ENCODE measurements around the gene KLHL21.
"Not testable (repeated sequence)": the region's sequence is repeated elsewhere in the genome, so short reads cannot be mapped to it uniquely, and the experiment has no call there.

KLHL21 gene

GRCh38 chr1:6600410-6601048 lies 2.1 kb downstream of the KLHL21 start:
- no peak overlapping the region for H2AFZ ChIP-seq (ENCODE audit: low read depth, low read length)
- H3K27me3 ChIP-seq (ENCODE audit: insufficient read depth, low read length), result no peaks in the 10 kb centered on the region
- peaks cover 36% of the 10 kb centered on the region for H3K4me1 ChIP-seq (ENCODE audit: insufficient read depth, low read length)
- H3K36me3 ChIP-seq (ENCODE audit: insufficient read depth, low read length), result peaks cover 25% of the 10 kb centered on the region
- H3K9me3 ChIP-seq (ENCODE audit: low read length), result no peaks in the 10 kb centered on the region
- peak overlapping the region; percentile 80 for H3K4me3 ChIP-seq (ENCODE audit: low read length)

GRCh38 chr1:6599991-6600390 lies 2.7 kb downstream of the KLHL21 start:
- H2AFZ ChIP-seq (ENCODE audit: low read depth, low read length); H3K9me3 ChIP-seq (ENCODE audit: low read length); H3K27me3 ChIP-seq (ENCODE audit: insufficient read depth, low read length): not testable (repeated sequence)
- peaks cover 34% of the 10 kb centered on the region for H3K4me1 ChIP-seq (ENCODE audit: insufficient read depth, low read length)
- peak overlapping the region; percentile 80 for H3K4me3 ChIP-seq (ENCODE audit: low read length)
- H3K36me3 ChIP-seq (ENCODE audit: insufficient read depth, low read length), result peaks cover 31% of the 10 kb centered on the region

- Histone ChIP-seq H3K27me3 (ENCODE audit: insufficient read depth, low read length) (no peaks in the 10 kb centered on the region), H2AFZ (ENCODE audit: low read depth, low read length) (no peak overlapping the region), H3K36me3 (ENCODE audit: insufficient read depth, low read length) (peaks cover 31% of the 10 kb centered on the region), H3K4me3 (ENCODE audit: low read length) (no peak overlapping the region), H3K4me1 (ENCODE audit: insufficient read depth, low read length) (peaks cover 32% of the 10 kb centered on the region), H3K9me3 (ENCODE audit: low read length) (no peaks in the 10 kb centered on the region)
These were observed 3.3 kb downstream of the KLHL21 start for GRCh38 chr1:6599141-6599975.

GRCh38 chr1:6597777-6598131 lies 4.9 kb downstream of the KLHL21 start:
- Histone ChIP-seq H3K36me3 (ENCODE audit: insufficient read depth, low read length) (peaks cover 45% of the 10 kb centered on the region), H3K4me3 (ENCODE audit: low read length) (no peak overlapping the region), H3K27me3 (ENCODE audit: insufficient read depth, low read length) (no peaks in the 10 kb centered on the region), H3K4me1 (ENCODE audit: insufficient read depth, low read length) (peaks cover 23% of the 10 kb centered on the region), H2AFZ (ENCODE audit: low read depth, low read length) (no peak overlapping the region), H3K9me3 (ENCODE audit: low read length) (no peaks in the 10 kb centered on the region)

- Histone ChIP-seq H3K9me3 (ENCODE audit: low read length) (no peaks in the 10 kb centered on the region), H3K27me3 (ENCODE audit: insufficient read depth, low read length) (no peaks in the 10 kb centered on the region), H3K4me3 (ENCODE audit: low read length) (no peak overlapping the region), H2AFZ (ENCODE audit: low read depth, low read length) (no peak overlapping the region), H3K36me3 (ENCODE audit: insufficient read depth, low read length) (peaks cover 50% of the 10 kb centered on the region), H3K4me1 (ENCODE audit: insufficient read depth, low read length) (peaks cover 23% of the 10 kb centered on the region)
These were observed 5.5 kb downstream of the KLHL21 start for GRCh38 chr1:6596886-6597776.

GRCh38 chr1:6596351-6596750 lies 6.3 kb downstream of the KLHL21 start:
- peaks cover 50% of the 10 kb centered on the region for H3K36me3 ChIP-seq (ENCODE audit: insufficient read depth, low read length)
- no peaks in the 10 kb centered on the region for H3K9me3 ChIP-seq (ENCODE audit: low read length)
- no peak overlapping the region for H3K4me3 ChIP-seq (ENCODE audit: low read length)
- no peaks in the 10 kb centered on the region for H3K27me3 ChIP-seq (ENCODE audit: insufficient read depth, low read length)
- H3K4me1 ChIP-seq (ENCODE audit: insufficient read depth, low read length), result peaks cover 16% of the 10 kb centered on the region
- H2AFZ ChIP-seq (ENCODE audit: low read depth, low read length), result no peak overlapping the region

GRCh38 chr1:6594977-6595740 lies 7.5 kb downstream of the KLHL21 start:
- Histone ChIP-seq H3K27me3 (ENCODE audit: insufficient read depth, low read length) (no peaks in the 10 kb centered on the region), H3K4me3 (ENCODE audit: low read length) (no peak overlapping the region), H3K4me1 (ENCODE audit: insufficient read depth, low read length) (peaks cover 4% of the 10 kb centered on the region), H3K36me3 (ENCODE audit: insufficient read depth, low read length) (peaks cover 50% of the 10 kb centered on the region), H2AFZ (ENCODE audit: low read depth, low read length) (no peak overlapping the region), H3K9me3 (ENCODE audit: low read length) (no peaks in the 10 kb centered on the region)

GRCh38 chr1:6593810-6594209 lies 8.9 kb downstream of the KLHL21 start:
- H3K4me3 ChIP-seq (ENCODE audit: low read length), result no peak overlapping the region
- H2AFZ ChIP-seq (ENCODE audit: low read depth, low read length), result no peak overlapping the region
- H3K4me1 ChIP-seq (ENCODE audit: insufficient read depth, low read length), result no peaks in the 10 kb centered on the region
- no peaks in the 10 kb centered on the region for H3K27me3 ChIP-seq (ENCODE audit: insufficient read depth, low read length)
- no peaks in the 10 kb centered on the region for H3K9me3 ChIP-seq (ENCODE audit: low read length)
- H3K36me3 ChIP-seq (ENCODE audit: insufficient read depth, low read length), result peaks cover 57% of the 10 kb centered on the region

GRCh38 chr1:6592865-6593593 lies 9.6 kb downstream of the KLHL21 start:
- H3K4me1 ChIP-seq (ENCODE audit: insufficient read depth, low read length), result no peaks in the 10 kb centered on the region
- no peak overlapping the region for H2AFZ ChIP-seq (ENCODE audit: low read depth, low read length)
- H3K27me3 ChIP-seq (ENCODE audit: insufficient read depth, low read length), result no peaks in the 10 kb centered on the region
- peaks cover 64% of the 10 kb centered on the region for H3K36me3 ChIP-seq (ENCODE audit: insufficient read depth, low read length)
- no peak overlapping the region for H3K4me3 ChIP-seq (ENCODE audit: low read length)
- H3K9me3 ChIP-seq (ENCODE audit: low read length), result no peaks in the 10 kb centered on the region

GRCh38 chr1:6592441-6592840 lies 10.2 kb downstream of the KLHL21 start:
- Histone ChIP-seq H3K27me3 (ENCODE audit: insufficient read depth, low read length) (no peaks in the 10 kb centered on the region), H3K36me3 (ENCODE audit: insufficient read depth, low read length) (peaks cover 61% of the 10 kb centered on the region), H2AFZ (ENCODE audit: low read depth, low read length) (no peak overlapping the region), H3K4me3 (ENCODE audit: low read length) (no peak overlapping the region), H3K9me3 (ENCODE audit: low read length) (no peaks in the 10 kb centered on the region), H3K4me1 (ENCODE audit: insufficient read depth, low read length) (no peaks in the 10 kb centered on the region)

GRCh38 chr1:6591644-6592043 lies 11.0 kb downstream of the KLHL21 start:
- H2AFZ ChIP-seq (ENCODE audit: low read depth, low read length), result no peak overlapping the region
- H3K9me3 ChIP-seq (ENCODE audit: low read length), result no peaks in the 10 kb centered on the region
- H3K4me1 ChIP-seq (ENCODE audit: insufficient read depth, low read length), result no peaks in the 10 kb centered on the region
- peaks cover 53% of the 10 kb centered on the region for H3K36me3 ChIP-seq (ENCODE audit: insufficient read depth, low read length)
- no peaks in the 10 kb centered on the region for H3K27me3 ChIP-seq (ENCODE audit: insufficient read depth, low read length)
- H3K4me3 ChIP-seq (ENCODE audit: low read length), result no peak overlapping the region

GRCh38 chr1:6591222-6591621 lies 11.4 kb downstream of the KLHL21 start:
- no peak overlapping the region for H3K4me3 ChIP-seq (ENCODE audit: low read length)
- H3K27me3 ChIP-seq (ENCODE audit: insufficient read depth, low read length), result no peaks in the 10 kb centered on the region
- peaks cover 52% of the 10 kb centered on the region for H3K36me3 ChIP-seq (ENCODE audit: insufficient read depth, low read length)
- no peak overlapping the region for H2AFZ ChIP-seq (ENCODE audit: low read depth, low read length)
- H3K9me3 ChIP-seq (ENCODE audit: low read length), result no peaks in the 10 kb centered on the region
- no peaks in the 10 kb centered on the region for H3K4me1 ChIP-seq (ENCODE audit: insufficient read depth, low read length)

All from neuron (in vitro differentiated cells).